PC-9 (cell line): ENCODE data around the gene TAF3. TPM values are rescaled to one million over a fixed set of nuclear protein-coding genes. Genes with fewer than 3 reads are reported as not detected.

Experiments used
- BruUV-seq: library from RNA; stranded (reverse); fragments of 400-500 nt; replicated peaks from 2 replicates; lab custom pipeline; 2021; lab: Mats Ljungman, UMichigan
- CTCF ChIA-PET: fragments of 300-600 bp; sonication (Branson Sonifier 250); formaldehyde crosslinking; loops from one replicate; lab custom pipeline; 2022; ENCODE audit warnings: antibody characterized with exemption; lab: Charles Lee
- POLR2A ChIA-PET: fragments of 300-600 bp; sonication (Branson Sonifier 250); formaldehyde crosslinking; loops from one replicate; lab custom pipeline; 2022; ENCODE audit warnings: antibody characterized with exemption; ENCODE audit not compliant: unreplicated experiment; lab: Charles Lee
- DNase-seq, 2 experiments: peaks; one replicate each; pipeline versions ENCODE4 v3.0.0 to v3.0.0-alpha.2; 2015 to 2022; ENCODE audit warnings: mixed read lengths in 1 of 2
- H2AFZ ChIP-seq: fragments of 200-600 bp; sonication (generic); 2 replicates; pipeline ENCODE4 v1.8.1; 2017; ENCODE audit warnings: antibody characterized with exemption
- H3F3A ChIP-seq: fragments of 200-600 bp; sonication (generic); 2 replicates; pipeline ENCODE4 v1.8.1; 2017; ENCODE audit warnings: antibody characterized with exemption, mild to moderate bottlenecking, low read depth; ENCODE audit not compliant: insufficient read depth
- H3K27ac ChIP-seq: fragments of 200-600 bp; sonication (generic); 2 replicates; pipeline ENCODE4 v1.6.1; 2016; ENCODE audit warnings: mixed run types
- H3K27me3 ChIP-seq: fragments of 200-600 bp; sonication (generic); 2 replicates; pipeline ENCODE4 v1.6.1; 2016; ENCODE audit warnings: low read depth, mixed run types; ENCODE audit not compliant: insufficient read depth
- H3K36me3 ChIP-seq: fragments of 200-600 bp; sonication (generic); 2 replicates; pipeline ENCODE4 v1.6.1; 2016; ENCODE audit warnings: low read depth, mixed run types
- H3K4me1 ChIP-seq: fragments of 200-600 bp; sonication (generic); replicated peaks from 2 replicates; pipeline ENCODE4 v1.6.1; 2016; ENCODE audit warnings: mixed run types; ENCODE audit not compliant: insufficient read depth
- H3K4me2 ChIP-seq: fragments of 200-600 bp; sonication (generic); 2 replicates; pipeline ENCODE4 v1.6.1; 2017; ENCODE audit warnings: mixed run types
- H3K4me3 ChIP-seq: fragments of 200-600 bp; sonication (generic); 2 replicates; pipeline ENCODE4 v1.6.1; 2016; ENCODE audit warnings: mixed run types
- H3K79me2 ChIP-seq: fragments of 200-600 bp; sonication (generic); 2 replicates; pipeline ENCODE4 v1.6.1; 2017; ENCODE audit warnings: low read depth, mixed run types
- H3K9me2 ChIP-seq: fragments of 200-600 bp; sonication (generic); 2 replicates; pipeline ENCODE4 v1.8.1; 2017; ENCODE audit warnings: mild to moderate bottlenecking; ENCODE audit not compliant: insufficient read depth
- H3K9me3 ChIP-seq: fragments of 200-600 bp; sonication (generic); 2 replicates; pipeline ENCODE4 v1.8.1; 2016; ENCODE audit warnings: low read depth; ENCODE audit not compliant: insufficient read depth
- H4K20me1 ChIP-seq: fragments of 200-600 bp; sonication (generic); 2 replicates; pipeline ENCODE4 v1.8.1; 2017; ENCODE audit not compliant: insufficient read depth
- CTCF ChIP-seq: fragments of 200-600 bp; sonication (generic); conservative IDR thresholded peaks from 2 replicates; pipeline ENCODE4 v1.6.1; 2017; ENCODE audit warnings: mixed run types, antibody characterized with exemption, mild to moderate bottlenecking, moderate library complexity
- EZH2 ChIP-seq: fragments of 200-600 bp; sonication (generic); IDR thresholded peaks from 2 replicates; pipeline ENCODE4 v1.8.0; 2017; ENCODE audit warnings: antibody characterized with exemption, low read depth
- intact Hi-C: fragments of 100-400 bp; cut with micrococcal nuclease; formaldehyde crosslinking; loops from one replicate; pipeline ENCODE4 v1.10.0; 2022; ENCODE audit not compliant: unreplicated experiment
- total RNA-seq: library from RNA; stranded (reverse); gene quantifications from 2 replicates; pipeline ENCODE4 v1.2.3, GENCODE V29; 2021

TAF3 gene
- total RNA-seq, 1 experiment from 2014 or later: 7.7 TPM

- Histone ChIP-seq H3K4me2 (no peak overlapping the region), H3K79me2 (no peaks in the 10 kb centered on the region), H3K4me1 (no peaks in the 10 kb centered on the region), H4K20me1 (no peaks in the 10 kb centered on the region), H3K4me3 (no peak overlapping the region), H2AFZ (no peak overlapping the region), H3K9me3 (no peaks in the 10 kb centered on the region), H3K9me2 (no peaks in the 10 kb centered on the region), H3K27me3 (no peaks in the 10 kb centered on the region), H3K27ac (no peak overlapping the region), H3K36me3 (no peaks in the 10 kb centered on the region), H3F3A (no peaks in the 10 kb centered on the region)
- intact Hi-C loops: no loop called here
- ChIA-PET POLR2A (no interaction called here), CTCF (no interaction called here)
- DNase-seq: no peak
- TF ChIP-seq EZH2 (no peak), CTCF (no peak)
- BruUV-seq: no TSS peak
Observed at GRCh38 chr10:7895699-7896090, 77.4 kb downstream of the TAF3 start.

- POLR2A ChIA-PET: no interaction called here
- Histone ChIP-seq H4K20me1 (no peaks in the 10 kb centered on the region), H3K9me3 (no peaks in the 10 kb centered on the region), H3K27ac (no peak overlapping the region), H3F3A (no peaks in the 10 kb centered on the region), H3K4me2 (no peak overlapping the region), H3K9me2 (no peaks in the 10 kb centered on the region), H2AFZ (no peak overlapping the region), H3K27me3 (no peaks in the 10 kb centered on the region), H3K79me2 (no peaks in the 10 kb centered on the region), H3K4me1 (no peaks in the 10 kb centered on the region), H3K36me3 (no peaks in the 10 kb centered on the region), H3K4me3 (no peak overlapping the region)
- TF ChIP-seq EZH2 (no peak), CTCF (no peak)
- no TSS peak for BruUV-seq
- CTCF ChIA-PET: no interaction called here
- intact Hi-C loops: no loop called here
- no peak for DNase-seq
Observed at GRCh38 chr10:7896297-7896696, 78.0 kb downstream of the TAF3 start.

GRCh38 chr10:7901256-7901655 is 83.0 kb downstream of the TAF3 start:
- Histone ChIP-seq H3K36me3 (no peaks in the 10 kb centered on the region), H3K79me2 (no peaks in the 10 kb centered on the region), H4K20me1 (no peaks in the 10 kb centered on the region), H3K9me2 (no peaks in the 10 kb centered on the region), H3K9me3 (no peaks in the 10 kb centered on the region), H3K27me3 (no peaks in the 10 kb centered on the region), H3F3A (no peaks in the 10 kb centered on the region), H3K4me3 (no peak overlapping the region), H3K27ac (no peak overlapping the region), H3K4me1 (no peaks in the 10 kb centered on the region), H3K4me2 (no peak overlapping the region), H2AFZ (no peak overlapping the region)
- CTCF ChIA-PET: no interaction called here
- BruUV-seq: no TSS peak
- no peak for DNase-seq
- TF ChIP-seq EZH2 (no peak), CTCF (no peak)
- intact Hi-C loops: no loop called here
- POLR2A ChIA-PET: interaction anchor here (0.6 kb wide), 1 partner anchor 43 kb away, joined by 4 read pairs; no protein-coding TSS in a partner anchor
